ENCODE results near the gene ARHGAP24.

Gene ARHGAP24

GRCh38 chr4:85777908-85778631 lies 303.1 kb downstream of the ARHGAP24 start:
- TF ChIP-seq NFIC (IDR thresholded peaks at IDR 0.05) (no peak), TAF1 (IDR thresholded peaks at IDR 0.05; ENCODE audit: low read depth) (no peak), YY1 (IDR thresholded peaks at IDR 0.05; ENCODE audit: low read depth) (no peak), EP300 (IDR thresholded peaks at IDR 0.05; ENCODE audit: borderline replicate concordance) (no peak)

GRCh38 chr4:85778632-85779131 lies 303.7 kb downstream of the ARHGAP24 start:
- no peak for TF ChIP-seq ZBTB7A (IDR thresholded peaks at IDR 0.05; ENCODE audit: low read depth)
- no peak for TF ChIP-seq FOXM1 (IDR thresholded peaks at IDR 0.05; ENCODE audit: borderline replicate concordance, low read depth)
- no peak for TF ChIP-seq TEAD4 (IDR thresholded peaks at IDR 0.05)
- TF ChIP-seq YY1 (IDR thresholded peaks at IDR 0.05; ENCODE audit: low read depth): no peak
- no peak for TF ChIP-seq REST (IDR thresholded peaks at IDR 0.05; ENCODE audit: low read depth)
- TF ChIP-seq RAD21 (IDR thresholded peaks at IDR 0.05; ENCODE audit: low read depth): no peak
- TF ChIP-seq CEBPB (IDR thresholded peaks at IDR 0.05): no peak
- no peak for TF ChIP-seq CREB1 (IDR thresholded peaks at IDR 0.05; ENCODE audit: low read depth)
- no peak for TF ChIP-seq TAF1 (IDR thresholded peaks at IDR 0.05; ENCODE audit: low read depth)
- no peak for TF ChIP-seq USF1 (IDR thresholded peaks at IDR 0.05)
- no peak for TF ChIP-seq EGR1 (IDR thresholded peaks at IDR 0.05)
- no peak for TF ChIP-seq NFIC (IDR thresholded peaks at IDR 0.05)
- no peak for TF ChIP-seq EP300 (IDR thresholded peaks at IDR 0.05; ENCODE audit: borderline replicate concordance)
- TF ChIP-seq MAX (IDR thresholded peaks at IDR 0.05): no peak
- no peak for TF ChIP-seq TCF12 (IDR thresholded peaks at IDR 0.05; ENCODE audit: low read depth)

- no peak for TF ChIP-seq USF1 (IDR thresholded peaks at IDR 0.05)
- TF ChIP-seq CEBPB (IDR thresholded peaks at IDR 0.05): no peak
- TF ChIP-seq TAF1 (IDR thresholded peaks at IDR 0.05; ENCODE audit: low read depth): no peak
- no peak for TF ChIP-seq REST (IDR thresholded peaks at IDR 0.05; ENCODE audit: low read depth)
- TF ChIP-seq TEAD4 (IDR thresholded peaks at IDR 0.05): no peak
- no peak for TF ChIP-seq EGR1 (IDR thresholded peaks at IDR 0.05)
- TF ChIP-seq ZBTB7A (IDR thresholded peaks at IDR 0.05; ENCODE audit: low read depth): no peak
- no peak for TF ChIP-seq EP300 (IDR thresholded peaks at IDR 0.05; ENCODE audit: borderline replicate concordance)
- TF ChIP-seq MAX (IDR thresholded peaks at IDR 0.05): no peak
- no peak for TF ChIP-seq RAD21 (IDR thresholded peaks at IDR 0.05; ENCODE audit: low read depth)
Measured at GRCh38 chr4:85779165-85779564, 304.2 kb downstream of the ARHGAP24 start.

GRCh38 chr4:85780664-85781063 lies 305.7 kb downstream of the ARHGAP24 start:
- no peak for TF ChIP-seq NFIC (IDR thresholded peaks at IDR 0.05)
- TF ChIP-seq USF1 (IDR thresholded peaks at IDR 0.05): no peak
- TF ChIP-seq REST (IDR thresholded peaks at IDR 0.05; ENCODE audit: low read depth): no peak
- no peak for TF ChIP-seq RAD21 (IDR thresholded peaks at IDR 0.05; ENCODE audit: low read depth)
- no peak for TF ChIP-seq YY1 (IDR thresholded peaks at IDR 0.05; ENCODE audit: low read depth)
- TF ChIP-seq EGR1 (IDR thresholded peaks at IDR 0.05): no peak
- TF ChIP-seq TEAD4 (IDR thresholded peaks at IDR 0.05): no peak
- TF ChIP-seq EP300 (IDR thresholded peaks at IDR 0.05; ENCODE audit: borderline replicate concordance): no peak
- no peak for TF ChIP-seq TAF1 (IDR thresholded peaks at IDR 0.05; ENCODE audit: low read depth)
- no peak for TF ChIP-seq FOXM1 (IDR thresholded peaks at IDR 0.05; ENCODE audit: borderline replicate concordance, low read depth)
- no peak for TF ChIP-seq CREB1 (IDR thresholded peaks at IDR 0.05; ENCODE audit: low read depth)
- no peak for TF ChIP-seq ZBTB7A (IDR thresholded peaks at IDR 0.05; ENCODE audit: low read depth)
- no peak for TF ChIP-seq CEBPB (IDR thresholded peaks at IDR 0.05)
- no peak for TF ChIP-seq MAX (IDR thresholded peaks at IDR 0.05)
- TF ChIP-seq TCF12 (IDR thresholded peaks at IDR 0.05; ENCODE audit: low read depth): no peak
